IMR-90 (cell line): ENCODE data around the gene RXFP4. TPM values are rescaled to one million over a fixed set of nuclear protein-coding genes. Genes with fewer than 3 reads are reported as not detected.

Source experiments
- ATAC-seq: fragments of 200-7000 bp; cut with Tn5 transposase; 2 replicates; pipeline ENCODE4 v1.9.1; 2020; ENCODE audit warnings: low read depth, mild to moderate bottlenecking, moderate library complexity
- BruUV-seq: library from RNA; stranded (reverse); fragments of 400-500 nt; replicated peaks from 2 replicates; lab custom pipeline; 2021; lab: Mats Ljungman, UMichigan
- CTCF ChIA-PET: fragments of 300-600 bp; formaldehyde crosslinking; extraction: SDS; loops from one replicate; lab custom pipeline; 2021; ENCODE audit warnings: antibody characterized with exemption; lab: Yijun Ruan, JAX
- POLR2A ChIA-PET: fragments of 300-600 bp; sonication (Branson Sonifier 250); formaldehyde crosslinking; loops from one replicate; lab custom pipeline; 2022; ENCODE audit warnings: antibody characterized with exemption; ENCODE audit not compliant: unreplicated experiment; lab: Charles Lee
- DNase-seq: peaks from one replicate; pipeline ENCODE4 v3.0.0; 2013
- H2AFZ ChIP-seq: replicated peaks from 2 replicates; pipeline ENCODE3; 2013; ENCODE audit warnings: low read length, mild to moderate bottlenecking; ENCODE audit not compliant: poor library complexity
- H2AK5ac ChIP-seq: 2 replicates; pipeline ENCODE4 v1.6.1; 2013; ENCODE audit warnings: low read depth, low read length, inconsistent platforms
- H2AK9ac ChIP-seq: replicated peaks from 2 replicates; pipeline ENCODE3; 2013; ENCODE audit warnings: mild to moderate bottlenecking, low read depth, low read length, moderate library complexity; ENCODE audit not compliant: poor library complexity
- H2BK120ac ChIP-seq: 2 replicates; pipeline ENCODE4 v1.6.1; 2013; ENCODE audit warnings: low read depth, low read length, inconsistent platforms
- H2BK15ac ChIP-seq: 3 replicates; pipeline ENCODE4 v1.6.1; 2013; ENCODE audit warnings: low read depth, low read length, inconsistent platforms
- H2BK20ac ChIP-seq: 2 replicates; pipeline ENCODE4 v1.6.1; 2013; ENCODE audit warnings: low read depth, mild to moderate bottlenecking, inconsistent platforms, low read length, moderate library complexity
- H2BK5ac ChIP-seq: 2 replicates; pipeline ENCODE4 v1.6.1; 2013; ENCODE audit warnings: mild to moderate bottlenecking, low read depth, low read length, inconsistent platforms; ENCODE audit not compliant: poor library complexity, severe bottlenecking
- H3K14ac ChIP-seq: replicated peaks from 2 replicates; pipeline ENCODE4 v1.6.1; 2013; ENCODE audit warnings: low read depth, low read length, inconsistent platforms
- H3K18ac ChIP-seq: 2 replicates; pipeline ENCODE4 v1.6.1; 2013; ENCODE audit warnings: low read depth, low read length, control low read depth
- H3K23ac ChIP-seq: 2 replicates; pipeline ENCODE4 v1.6.1; 2013; ENCODE audit warnings: low read depth, low read length, inconsistent platforms
- H3K27ac ChIP-seq: 2 replicates; pipeline ENCODE4 v1.5.1; 2013; ENCODE audit warnings: mild to moderate bottlenecking, control low read depth, low read length; ENCODE audit not compliant: insufficient read depth
- H3K27me3 ChIP-seq: 2 replicates; pipeline ENCODE4 v1.6.1; 2013; ENCODE audit warnings: low read length; ENCODE audit not compliant: control insufficient read depth, insufficient read depth
- H3K36me3 ChIP-seq: 2 replicates; pipeline ENCODE4 v1.6.1; 2013; ENCODE audit warnings: low read length, mixed read lengths; ENCODE audit not compliant: control insufficient read depth, insufficient read depth
- H3K4ac ChIP-seq: 2 replicates; pipeline ENCODE4 v1.6.1; 2013; ENCODE audit warnings: low read depth, low read length, inconsistent platforms
- H3K4me1 ChIP-seq: 2 replicates; pipeline ENCODE4 v1.6.1; 2013; ENCODE audit warnings: low read length, mixed read lengths; ENCODE audit not compliant: control insufficient read depth, insufficient read depth
- H3K4me2 ChIP-seq: 2 replicates; pipeline ENCODE4 v1.6.1; 2013; ENCODE audit warnings: low read depth, mild to moderate bottlenecking, control low read depth, low read length, moderate library complexity
- H3K4me3 ChIP-seq: 2 replicates; pipeline ENCODE4 v1.5.1; 2013; ENCODE audit warnings: low read depth, mild to moderate bottlenecking, control low read depth, low read length, moderate library complexity; ENCODE audit not compliant: insufficient read depth
- H3K56ac ChIP-seq: 2 replicates; pipeline ENCODE4 v1.6.1; 2013; ENCODE audit warnings: low read length, inconsistent platforms; ENCODE audit not compliant: insufficient read depth; ENCODE audit errors: extremely low read depth
- H3K79me1 ChIP-seq, 2 experiments: 2 replicates each; pipeline ENCODE4 v1.6.1; 2013; ENCODE audit warnings: low read length in 2 of 2, inconsistent platforms in 1 of 2, low read depth in 1 of 2
- H3K9ac ChIP-seq: 2 replicates; pipeline ENCODE4 v1.6.1; 2013; ENCODE audit warnings: low read depth, low read length, control low read depth
- H3K9me1 ChIP-seq: 2 replicates; pipeline ENCODE4 v1.6.1; 2013; ENCODE audit warnings: low read length, inconsistent platforms; ENCODE audit not compliant: insufficient read depth
- H3K9me3 ChIP-seq: 2 replicates; pipeline ENCODE4 v1.6.1; 2013; ENCODE audit warnings: low read length; ENCODE audit not compliant: control insufficient read depth, insufficient read depth
- H4K20me1 ChIP-seq: 2 replicates; pipeline ENCODE4 v1.6.1; 2013; ENCODE audit warnings: low read length, inconsistent platforms; ENCODE audit not compliant: insufficient read depth
- H4K5ac ChIP-seq: 2 replicates; pipeline ENCODE4 v1.6.1; 2013; ENCODE audit warnings: mild to moderate bottlenecking, low read depth, low read length, control low read depth
- H4K8ac ChIP-seq, 2 experiments: 2 replicates each; pipeline ENCODE4 v1.6.1; 2013; ENCODE audit warnings: low read depth in 2 of 2, low read length in 2 of 2, control low read depth in 1 of 2, inconsistent platforms in 1 of 2
- H4K91ac ChIP-seq: 2 replicates; pipeline ENCODE4 v1.6.1; 2013; ENCODE audit warnings: low read depth, low read length, inconsistent platforms; ENCODE audit not compliant: insufficient read depth
- BHLHE40 ChIP-seq: fragments of 150-350 bp; IDR thresholded peaks from 2 replicates; pipeline ENCODE4 v1.6.1; 2016; ENCODE audit warnings: mild to moderate bottlenecking, low read depth, low read length
- CEBPB ChIP-seq: IDR thresholded peaks from 2 replicates; pipeline ENCODE4 v1.6.1; 2012; ENCODE audit warnings: low read depth, low read length, improper control_type of control experiment
- CHD1 ChIP-seq: IDR thresholded peaks from 2 replicates; pipeline ENCODE4 v1.6.1; 2012; ENCODE audit warnings: low read depth, low read length, improper control_type of control experiment
- CTCF ChIP-seq: conservative IDR thresholded peaks from 2 replicates; pipeline ENCODE4 v1.5.1; 2012; ENCODE audit warnings: mild to moderate bottlenecking, low read depth, low read length, improper control_type of control experiment
- FOS ChIP-seq: fragments of 150-350 bp; IDR thresholded peaks from 2 replicates; pipeline ENCODE4 v1.6.1; 2016; ENCODE audit warnings: low read depth, low read length
- MAFK ChIP-seq: IDR thresholded peaks from 2 replicates; pipeline ENCODE4 v1.6.1; 2012; ENCODE audit warnings: low read depth, low read length, improper control_type of control experiment
- MAZ ChIP-seq: IDR thresholded peaks from 2 replicates; pipeline ENCODE4 v1.6.1; 2012; ENCODE audit warnings: low read depth, mild to moderate bottlenecking, low read length, improper control_type of control experiment, moderate library complexity, borderline replicate concordance
- MXI1 ChIP-seq: IDR thresholded peaks from 2 replicates; pipeline ENCODE4 v1.6.1; 2012; ENCODE audit warnings: low read depth, mild to moderate bottlenecking, low read length, moderate library complexity, borderline replicate concordance
- NFE2L2 ChIP-seq: fragments of 150-350 bp; IDR thresholded peaks from 2 replicates; pipeline ENCODE4 v1.6.1; 2016; ENCODE audit warnings: low read depth, mild to moderate bottlenecking, low read length
- POLR2A ChIP-seq: IDR thresholded peaks from 2 replicates; pipeline ENCODE4 v1.6.1; 2012; ENCODE audit warnings: mild to moderate bottlenecking, low read depth, low read length
- RAD21 ChIP-seq: IDR thresholded peaks from 2 replicates; pipeline ENCODE4 v1.6.1; 2012; ENCODE audit warnings: low read length, improper control_type of control experiment
- RCOR1 ChIP-seq: IDR thresholded peaks from 2 replicates; pipeline ENCODE4 v1.6.1; 2012; ENCODE audit warnings: mild to moderate bottlenecking, low read length, improper control_type of control experiment; ENCODE audit not compliant: insufficient replicate concordance
- RFX5 ChIP-seq: IDR thresholded peaks from 2 replicates; pipeline ENCODE4 v1.8.0; 2012; ENCODE audit warnings: low read depth, mild to moderate bottlenecking, low read length, moderate library complexity
- SMC3 ChIP-seq: fragments of 150-350 bp; IDR thresholded peaks from 2 replicates; pipeline ENCODE4 v1.6.1; 2016; ENCODE audit warnings: low read depth, mild to moderate bottlenecking, antibody characterized with exemption, low read length, moderate library complexity
- WGBS, 2 experiments: methylation state at CpG; one replicate each; pipeline versions ENCODE4 v1.1.5 to v1.1.7; 2013; ENCODE audit warnings: missing lambda C conversion rate in 2 of 2; ENCODE audit not compliant: insufficient read length in 1 of 2; ENCODE audit errors: extremely low coverage in 2 of 2; 5-methylcytosine and 5-hydroxymethylcytosine counted together
- dilution Hi-C: fragments of 300-500 bp; cut with HindIII; formaldehyde crosslinking; loops from one replicate; pipeline ENCODE4 v1.14.3; 2018; ENCODE audit warnings: low sequenced_read_pairs; ENCODE audit not compliant: unreplicated experiment
- in situ Hi-C: fragments of 300-500 bp; cut with MboI; formaldehyde crosslinking; loops from 3 replicates; pipeline ENCODE4 v1.14.3; 2019; ENCODE audit warnings: low sequenced_read_pairs, inconsistent platforms, mixed read lengths
- intact Hi-C: fragments of 100-400 bp; cut with micrococcal nuclease; formaldehyde crosslinking; loops from 2 replicates; pipeline ENCODE4 v1.10.0; 2022
- polyA plus RNA-seq, 3 experiments: library from polyadenylated mRNA; depleted of rRNA; stranded (reverse); fragments of >200 nt; gene quantifications; 2 replicates each; pipeline ENCODE4 v1.2.3, GENCODE V29; 2012; ENCODE audit warnings: low replicate concordance in 1 of 3
- total RNA-seq: library from RNA; depleted of rRNA; stranded (reverse); fragments of >200 nt; gene quantifications from 2 replicates; pipeline ENCODE4 v1.2.3, GENCODE V29; 2012
- TF ChIP-seq, protein P1 (sequence below): fragments of 150-350 bp; IDR thresholded peaks from 2 replicates; pipeline ENCODE4 v1.6.1; 2017; ENCODE audit warnings: mild to moderate bottlenecking, antibody characterized with exemption, low read length, low read depth
- TF ChIP-seq, protein P2 (sequence below): fragments of 150-350 bp; IDR thresholded peaks from 2 replicates; pipeline ENCODE4 v1.6.1; 2016; ENCODE audit warnings: low read depth, mild to moderate bottlenecking, low read length, moderate library complexity, borderline replicate concordance

RXFP4 gene
- total and polyA plus RNA-seq, 2 of the 4 experiments (the other 2 are of a cell fraction): not detected

- no peak overlapping the region for H3K27ac ChIP-seq
- no peak overlapping the region for H4K5ac ChIP-seq
- H3K4me3 ChIP-seq: no peak overlapping the region
- H3K18ac ChIP-seq: no peak overlapping the region
- no peak overlapping the region for H2AK9ac ChIP-seq
- intact Hi-C loops (no loop called here), dilution Hi-C loops (no loop called here), in situ Hi-C loops (no loop called here)
- H3K14ac ChIP-seq: no peak overlapping the region
- no peak overlapping the region for H3K4me2 ChIP-seq
- peaks cover 4% of the 10 kb centered on the region; the same call in 1 of the 2 replicates for H3K9me1 ChIP-seq
- no peaks in the 10 kb centered on the region for H3K9me3 ChIP-seq
- no peak overlapping the region for H4K8ac ChIP-seq
- H2BK5ac ChIP-seq: no peak overlapping the region
- TF ChIP-seq SMC3: no peak
- no peak for TF ChIP-seq RCOR1
- no peak for TF ChIP-seq CEBPB
- TF ChIP-seq, protein P1, sequence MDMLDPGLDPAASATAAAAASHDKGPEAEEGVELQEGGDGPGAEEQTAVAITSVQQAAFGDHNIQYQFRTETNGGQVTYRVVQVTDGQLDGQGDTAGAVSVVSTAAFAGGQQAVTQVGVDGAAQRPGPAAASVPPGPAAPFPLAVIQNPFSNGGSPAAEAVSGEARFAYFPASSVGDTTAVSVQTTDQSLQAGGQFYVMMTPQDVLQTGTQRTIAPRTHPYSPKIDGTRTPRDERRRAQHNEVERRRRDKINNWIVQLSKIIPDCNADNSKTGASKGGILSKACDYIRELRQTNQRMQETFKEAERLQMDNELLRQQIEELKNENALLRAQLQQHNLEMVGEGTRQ: no peak
- no peak for TF ChIP-seq NFE2L2
- TF ChIP-seq, protein P2, sequence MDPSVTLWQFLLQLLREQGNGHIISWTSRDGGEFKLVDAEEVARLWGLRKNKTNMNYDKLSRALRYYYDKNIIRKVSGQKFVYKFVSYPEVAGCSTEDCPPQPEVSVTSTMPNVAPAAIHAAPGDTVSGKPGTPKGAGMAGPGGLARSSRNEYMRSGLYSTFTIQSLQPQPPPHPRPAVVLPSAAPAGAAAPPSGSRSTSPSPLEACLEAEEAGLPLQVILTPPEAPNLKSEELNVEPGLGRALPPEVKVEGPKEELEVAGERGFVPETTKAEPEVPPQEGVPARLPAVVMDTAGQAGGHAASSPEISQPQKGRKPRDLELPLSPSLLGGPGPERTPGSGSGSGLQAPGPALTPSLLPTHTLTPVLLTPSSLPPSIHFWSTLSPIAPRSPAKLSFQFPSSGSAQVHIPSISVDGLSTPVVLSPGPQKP: no peak
- TF ChIP-seq RFX5: no peak
- TF ChIP-seq MAFK: no peak
- no peak for TF ChIP-seq BHLHE40
- TF ChIP-seq MXI1: no peak
- TF ChIP-seq RAD21: no peak
- TF ChIP-seq POLR2A: no peak
- no peak for TF ChIP-seq FOS
- TF ChIP-seq CTCF: no peak
- TF ChIP-seq MAZ: no peak
- TF ChIP-seq CHD1: no peak
- H4K91ac ChIP-seq: no peak overlapping the region
- peaks cover 71% of the 10 kb centered on the region for H3K36me3 ChIP-seq
- CTCF ChIA-PET: no interaction called here
- no peak overlapping the region for H3K23ac ChIP-seq
- no peak overlapping the region for H3K4ac ChIP-seq
- peaks cover 30 to 45% of the 10 kb centered on the region in 2 experiments for H3K79me1 ChIP-seq
- H2BK20ac ChIP-seq: no peak overlapping the region
- ATAC-seq (no peak), DNase-seq (no peak)
- H3K27me3 ChIP-seq: no peaks in the 10 kb centered on the region
- POLR2A ChIA-PET: no interaction called here
- H3K56ac ChIP-seq: no peak overlapping the region
- WGBS, 2 experiments: 100% methylated on average over 2 of the region's 2 CpGs; no CpG with 5 or more reads in 1 of the 2 experiments
- H3K4me1 ChIP-seq: peaks cover 3% of the 10 kb centered on the region; the same call in 1 of the 2 replicates
- BruUV-seq: no TSS peak
- no peak overlapping the region for H2BK120ac ChIP-seq
- peaks cover 32% of the 10 kb centered on the region for H4K20me1 ChIP-seq
- no peak overlapping the region for H2BK15ac ChIP-seq
- H2AFZ ChIP-seq: no peak overlapping the region
- no peak overlapping the region for H3K9ac ChIP-seq
- no peak overlapping the region for H2AK5ac ChIP-seq
These were observed 15.9 kb upstream of the RXFP4 start for GRCh38 chr1:155925506-155925905.
